Fibroblast of the aortic adventitia (primary cell): ENCODE results near the gene DRC1. TPM values are rescaled to one million over a fixed set of nuclear protein-coding genes. Genes with fewer than 3 reads are reported as not detected.

Source experiments
- DNase-seq: peaks from one replicate; pipeline ENCODE4 v3.0.0-alpha.2; 2010; ENCODE audit warnings: low read depth
- H3K4me3 ChIP-seq: 2 replicates; pipeline ENCODE4 v1.5.1; 2011; ENCODE audit warnings: low read depth, mild to moderate bottlenecking, control low read depth, low read length, moderate library complexity
- total RNA-seq: library from RNA; depleted of rRNA; stranded (reverse); fragments of >200 nt; gene quantifications from 2 replicates; pipeline ENCODE4 v1.2.3, GENCODE V29; 2012; ENCODE audit warnings: low replicate concordance
- TF ChIP-seq, protein P1 (sequence below): IDR thresholded peaks from 2 replicates; pipeline ENCODE4 v1.5.1; 2011; ENCODE audit warnings: mild to moderate bottlenecking, low read length, control low read depth, inconsistent platforms; ENCODE audit not compliant: insufficient read depth

Gene DRC1
- total RNA-seq, 1 donor = not detected

DNA sequence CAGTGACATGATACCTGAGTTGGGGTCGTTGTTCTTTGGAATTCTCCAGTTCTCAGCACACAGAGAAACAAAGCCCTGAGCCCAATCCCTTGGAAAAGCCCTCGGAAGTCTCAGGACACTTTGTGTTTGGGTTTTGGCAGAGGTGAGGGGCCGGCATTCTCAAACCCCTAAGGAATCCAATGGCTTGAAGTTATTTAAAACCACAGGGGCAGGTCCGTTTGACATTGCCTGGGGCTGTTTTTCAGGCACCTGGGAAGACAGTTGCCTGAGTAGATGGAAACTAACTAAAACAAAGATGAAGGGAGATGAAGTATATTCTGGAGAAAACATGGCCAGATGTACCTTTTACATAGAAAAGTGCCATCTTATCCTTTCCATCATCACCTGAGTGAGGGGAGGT lies 98.7 kb downstream of the DRC1 start:
- DNase-seq = no peak
- TF ChIP-seq, protein P1, sequence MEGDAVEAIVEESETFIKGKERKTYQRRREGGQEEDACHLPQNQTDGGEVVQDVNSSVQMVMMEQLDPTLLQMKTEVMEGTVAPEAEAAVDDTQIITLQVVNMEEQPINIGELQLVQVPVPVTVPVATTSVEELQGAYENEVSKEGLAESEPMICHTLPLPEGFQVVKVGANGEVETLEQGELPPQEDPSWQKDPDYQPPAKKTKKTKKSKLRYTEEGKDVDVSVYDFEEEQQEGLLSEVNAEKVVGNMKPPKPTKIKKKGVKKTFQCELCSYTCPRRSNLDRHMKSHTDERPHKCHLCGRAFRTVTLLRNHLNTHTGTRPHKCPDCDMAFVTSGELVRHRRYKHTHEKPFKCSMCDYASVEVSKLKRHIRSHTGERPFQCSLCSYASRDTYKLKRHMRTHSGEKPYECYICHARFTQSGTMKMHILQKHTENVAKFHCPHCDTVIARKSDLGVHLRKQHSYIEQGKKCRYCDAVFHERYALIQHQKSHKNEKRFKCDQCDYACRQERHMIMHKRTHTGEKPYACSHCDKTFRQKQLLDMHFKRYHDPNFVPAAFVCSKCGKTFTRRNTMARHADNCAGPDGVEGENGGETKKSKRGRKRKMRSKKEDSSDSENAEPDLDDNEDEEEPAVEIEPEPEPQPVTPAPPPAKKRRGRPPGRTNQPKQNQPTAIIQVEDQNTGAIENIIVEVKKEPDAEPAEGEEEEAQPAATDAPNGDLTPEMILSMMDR = no peak
- H3K4me3 ChIP-seq = no peak overlapping the region

DNA sequence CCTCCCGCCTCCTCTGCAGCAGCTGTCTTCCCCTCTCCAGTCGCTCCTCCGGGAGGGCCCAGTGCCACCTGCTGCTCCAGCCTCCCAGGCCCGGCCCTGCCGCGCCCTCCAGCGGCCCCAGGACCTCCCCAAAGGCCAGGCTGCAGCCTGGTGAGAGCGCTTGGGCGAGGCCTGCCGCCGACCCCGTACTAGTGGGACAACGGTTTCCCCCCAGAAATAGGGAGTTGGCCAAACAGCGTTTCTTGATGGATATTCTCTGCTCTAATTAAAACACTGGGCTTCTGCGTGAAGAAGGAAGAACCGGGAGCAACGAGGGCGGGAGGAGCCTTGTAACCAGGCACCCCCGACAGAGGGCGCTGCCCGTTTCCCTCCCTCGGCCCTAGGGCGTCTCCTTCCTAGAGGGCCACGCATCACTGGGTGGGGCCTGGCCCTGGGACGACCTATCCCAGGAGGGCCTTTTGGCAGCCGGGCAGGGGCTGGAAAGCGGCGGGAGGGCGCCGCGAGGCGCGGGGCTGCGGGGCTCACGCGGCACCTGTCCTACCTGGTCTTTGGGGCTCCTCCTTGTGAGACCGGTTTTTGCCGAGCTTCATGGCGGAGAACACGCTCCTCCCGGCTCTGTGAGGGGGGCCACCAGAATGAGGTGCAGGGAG lies 101.6 kb downstream of the DRC1 start:
- peak overlapping the region; percentile 53 for H3K4me3 ChIP-seq
- TF ChIP-seq, protein P1 = peak; percentile 78
- peak; percentile 41 for DNase-seq

DNA sequence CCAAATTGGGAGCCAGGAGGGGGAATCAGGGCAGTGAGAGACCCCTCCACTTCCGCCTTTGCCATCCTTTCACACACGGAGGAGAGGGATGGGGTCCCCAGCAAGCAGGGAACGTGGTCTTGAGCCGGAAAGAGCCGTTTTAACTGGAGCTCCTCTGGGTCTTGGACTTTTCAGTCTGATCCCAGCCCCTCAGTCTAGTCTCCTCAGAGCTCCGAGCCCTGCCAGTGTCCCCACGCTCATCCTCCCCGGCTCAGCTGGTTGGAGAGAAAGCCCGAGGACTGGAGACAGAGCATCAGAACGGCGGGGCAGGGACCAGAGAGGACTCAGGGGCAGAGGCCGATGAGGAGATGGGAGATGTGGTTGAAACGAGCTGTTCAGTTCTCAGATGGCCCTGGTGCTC lies 102.3 kb downstream of the DRC1 start:
- TF ChIP-seq, protein P1 = no peak
- no peak for DNase-seq
- H3K4me3 ChIP-seq = no peak overlapping the region

DNA sequence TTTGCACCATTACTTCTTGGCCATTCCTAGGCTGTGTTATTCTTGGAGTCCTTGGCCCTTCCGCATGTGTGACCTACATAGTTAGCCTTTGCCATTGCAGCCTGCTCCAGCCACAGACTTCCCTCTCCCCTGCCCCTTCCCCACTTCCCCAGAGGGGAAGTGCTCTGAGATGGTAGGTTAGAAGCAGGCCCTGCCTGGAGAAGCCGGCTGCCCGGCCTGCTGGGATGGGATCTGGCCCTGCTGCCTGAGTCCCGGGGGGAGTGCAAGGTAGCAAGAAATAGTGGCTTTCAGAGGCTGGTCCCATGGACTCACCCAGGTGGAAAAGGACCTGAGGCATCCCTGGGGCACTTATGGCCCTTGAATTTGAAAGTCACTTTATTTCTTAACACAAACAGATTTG lies 104.6 kb downstream of the DRC1 start:
- H3K4me3 ChIP-seq = no peak overlapping the region
- TF ChIP-seq, protein P1 = no peak
- DNase-seq = no peak

Other genes starting within 250 kb of the DRC1 start
- 0.57 and 2.4 TPM in 2 replicates for gene GAREM2, start 228.8 kb upstream of the DRC1 start, total RNA-seq
- 135 and 174 TPM in 2 replicates for gene HADHA, start 157.3 kb upstream of the DRC1 start, total RNA-seq
- 102 and 107 TPM in 2 replicates for gene HADHB, start 157.0 kb upstream of the DRC1 start, total RNA-seq
- gene SELENOI, start 55.8 kb upstream of the DRC1 start, total RNA-seq = 13.1 and 14.6 TPM in 2 replicates
- gene ADGRF3, start 55.1 kb upstream of the DRC1 start, total RNA-seq = 0.09 TPM in 1 of 2 replicates, not detected in the other
- gene OTOF, start 76.2 kb downstream of the DRC1 start, total RNA-seq = not detected in 2 replicates
- not detected in 2 replicates for gene CIB4, start 239.4 kb downstream of the DRC1 start, total RNA-seq